Non-pigmented ciliary epithelial cell (primary cell): ENCODE measurements around the gene MPHOSPH6.
"Not testable (repeated sequence)": the region's sequence is repeated elsewhere in the genome, so short reads cannot be mapped to it uniquely, and the experiment has no call there.

Experiments
- DNase-seq: peaks from one replicate; pipeline ENCODE4 v3.0.0-alpha.2; 2010; ENCODE audit warnings: low read depth

The MPHOSPH6 gene

GRCh38 chr16:82118749-82119148 is 51.3 kb downstream of the MPHOSPH6 start:
- no peak for DNase-seq

GRCh38 chr16:82116535-82116934 is 53.5 kb downstream of the MPHOSPH6 start:
- no peak for DNase-seq

- DNase-seq, result no peak
Observed at GRCh38 chr16:82113741-82114140, 56.3 kb downstream of the MPHOSPH6 start.

- DNase-seq, result no peak
Observed at GRCh38 chr16:82111944-82112343, 58.1 kb downstream of the MPHOSPH6 start.

- not testable (repeated sequence) for DNase-seq
Observed at GRCh38 chr16:82109266-82109665, 60.8 kb downstream of the MPHOSPH6 start.

- DNase-seq, result no peak
Observed at GRCh38 chr16:82108774-82109173, 61.2 kb downstream of the MPHOSPH6 start.

- DNase-seq, result no peak
Observed at GRCh38 chr16:82108100-82108499, 61.9 kb downstream of the MPHOSPH6 start.

GRCh38 chr16:82105107-82105506 is 64.9 kb downstream of the MPHOSPH6 start:
- no peak for DNase-seq
